Bronchial epithelial cell (primary cell): ENCODE data around the gene CRIP3. TPM values are rescaled to one million over a fixed set of nuclear protein-coding genes. Genes with fewer than 3 reads are reported as not detected.

ENCODE experiments used
- DNase-seq: peaks from one replicate; pipeline ENCODE4 v3.0.0-alpha.2; 2010; ENCODE audit warnings: low read depth
- FAIRE-seq: peaks from 2 replicates; lab custom pipeline; 2011; peaks lifted over from hg19 to GRCh38; lab: Jason Lieb, UNC
- H3K27me3 ChIP-seq: 2 replicates; pipeline ENCODE4 v1.5.1; 2011; ENCODE audit warnings: low read length; ENCODE audit not compliant: control insufficient read depth, insufficient read depth
- H3K36me3 ChIP-seq: 2 replicates; pipeline ENCODE4 v1.5.1; 2011; ENCODE audit warnings: low read length; ENCODE audit not compliant: control insufficient read depth, insufficient read depth
- H3K4me3 ChIP-seq: 2 replicates; pipeline ENCODE4 v1.5.1; 2011; ENCODE audit warnings: mild to moderate bottlenecking, low read depth, low read length, control low read depth
- CTCF ChIP-seq: IDR thresholded peaks from 2 replicates; pipeline ENCODE4 v1.5.1; 2011; ENCODE audit warnings: mild to moderate bottlenecking, moderate library complexity, low read length, control low read depth, inconsistent platforms; ENCODE audit not compliant: insufficient read depth, severe bottlenecking
- total RNA-seq: library from RNA; depleted of rRNA; stranded (reverse); fragments of >200 nt; gene quantifications from 2 replicates; pipeline ENCODE4 v1.2.1, GENCODE V29; 2014

Gene CRIP3
- total RNA-seq, 1 donor from 2014 or later, result not detected

DNA sequence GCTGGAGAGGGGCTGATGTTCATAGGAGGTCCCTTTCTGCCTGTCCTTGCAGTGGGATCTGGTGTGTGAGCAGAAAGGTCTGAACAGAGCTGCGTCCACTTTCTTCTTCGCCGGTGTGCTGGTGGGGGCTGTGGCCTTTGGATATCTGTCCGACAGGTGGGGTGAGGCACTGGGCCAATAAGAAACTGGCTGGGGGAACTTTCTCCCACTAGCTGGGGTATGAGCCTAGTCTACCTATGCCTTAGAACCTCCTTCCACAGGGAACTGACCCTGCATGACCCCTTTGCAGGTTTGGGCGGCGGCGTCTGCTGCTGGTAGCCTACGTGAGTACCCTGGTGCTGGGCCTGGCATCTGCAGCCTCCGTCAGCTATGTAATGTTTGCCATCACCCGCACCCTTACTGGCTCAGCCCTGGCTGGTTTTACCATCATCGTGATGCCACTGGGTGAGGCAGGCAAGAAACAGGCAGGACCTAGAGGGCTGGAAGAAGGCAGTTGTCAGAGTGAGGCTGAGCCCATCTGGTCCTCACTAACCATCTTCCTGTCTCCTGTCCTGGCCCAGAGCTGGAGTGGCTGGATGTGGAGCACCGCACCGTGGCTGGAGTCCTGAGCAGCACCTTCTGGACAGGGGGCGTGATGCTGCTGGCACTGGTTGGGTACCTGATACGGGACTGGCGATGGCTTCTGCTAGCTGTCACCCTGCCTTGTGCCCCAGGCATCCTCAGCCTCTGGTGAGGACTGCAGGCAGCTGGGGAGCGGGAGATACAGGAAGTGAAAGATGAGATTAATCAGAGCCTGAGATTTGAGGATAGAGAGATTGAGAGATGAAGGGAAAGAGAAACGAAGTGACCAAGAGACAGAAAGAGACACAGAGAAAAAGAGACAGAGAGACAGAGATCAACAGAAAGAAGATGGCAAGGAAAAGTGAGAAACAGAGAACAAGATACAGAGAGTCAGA, 9.0 kb downstream of the CRIP3 start:
- Histone ChIP-seq H3K36me3 (no peaks in the 10 kb centered on the region), H3K4me3 (no peak overlapping the region), H3K27me3 (no peaks in the 10 kb centered on the region)
- TF ChIP-seq CTCF, result no peak
- FAIRE-seq (no peak), DNase-seq (no peak)

- Histone ChIP-seq H3K27me3 (no peaks in the 10 kb centered on the region), H3K4me3 (no peak overlapping the region), H3K36me3 (no peaks in the 10 kb centered on the region)
- FAIRE-seq (no peak), DNase-seq (no peak)
- no peak for TF ChIP-seq CTCF
These were observed 9.9 kb downstream of the CRIP3 start for GRCh38 chr6:43298565-43299337.

DNA sequence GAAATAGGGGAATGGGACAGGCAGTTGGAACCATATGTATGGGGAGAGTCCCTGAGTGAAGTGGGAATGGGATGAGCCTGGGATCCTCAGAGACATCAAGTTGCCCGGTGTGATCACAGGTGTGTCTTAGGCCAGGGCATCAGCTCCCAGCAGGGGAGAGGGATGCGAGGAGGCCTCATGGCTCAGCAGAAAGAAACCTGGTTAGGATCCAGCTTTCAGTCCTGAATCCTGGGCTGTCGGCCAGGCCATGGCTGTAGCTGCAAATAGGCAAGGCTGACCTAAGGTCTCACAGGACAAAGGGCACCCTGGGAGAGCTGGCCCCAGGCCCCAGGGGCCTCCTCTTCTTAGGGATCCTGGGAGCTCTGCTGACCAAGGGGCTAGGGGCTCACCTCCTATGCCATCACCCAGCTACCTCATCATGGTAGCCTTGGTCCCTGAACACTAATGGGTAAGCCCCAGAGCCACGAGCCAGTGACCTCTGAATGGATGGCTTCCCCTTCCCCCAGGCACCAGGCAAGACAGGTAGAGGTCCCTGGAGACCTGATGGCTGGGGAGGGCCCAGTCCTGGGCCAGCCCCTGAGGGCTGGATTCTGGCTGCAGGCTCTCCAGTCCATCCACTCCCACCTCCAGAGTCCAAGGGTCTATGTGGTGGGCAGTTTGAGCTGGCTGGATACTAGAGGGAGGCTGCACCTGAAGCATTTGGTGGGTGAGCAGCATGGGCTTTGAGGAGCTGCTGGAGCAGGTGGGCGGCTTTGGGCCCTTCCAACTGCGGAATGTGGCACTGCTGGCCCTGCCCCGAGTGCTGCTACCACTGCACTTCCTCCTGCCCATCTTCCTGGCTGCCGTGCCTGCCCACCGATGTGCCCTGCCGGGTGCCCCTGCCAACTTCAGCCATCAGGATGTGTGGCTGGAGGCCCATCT, 10.7 kb downstream of the CRIP3 start, which contains the start of gene SLC22A7:
SLC22A7 (plus strand) TSS at position 617 of the 921 bp plus-strand sequence; CDS start at position 716, 99 bp downstream.
- FAIRE-seq (no peak), DNase-seq (no peak)
- Histone ChIP-seq H3K36me3 (no peaks in the 10 kb centered on the region), H3K4me3 (no peak within 1 kb of the TSS), H3K27me3 (no peaks in the 10 kb centered on the region)
- TF ChIP-seq CTCF, result no peak

DNA sequence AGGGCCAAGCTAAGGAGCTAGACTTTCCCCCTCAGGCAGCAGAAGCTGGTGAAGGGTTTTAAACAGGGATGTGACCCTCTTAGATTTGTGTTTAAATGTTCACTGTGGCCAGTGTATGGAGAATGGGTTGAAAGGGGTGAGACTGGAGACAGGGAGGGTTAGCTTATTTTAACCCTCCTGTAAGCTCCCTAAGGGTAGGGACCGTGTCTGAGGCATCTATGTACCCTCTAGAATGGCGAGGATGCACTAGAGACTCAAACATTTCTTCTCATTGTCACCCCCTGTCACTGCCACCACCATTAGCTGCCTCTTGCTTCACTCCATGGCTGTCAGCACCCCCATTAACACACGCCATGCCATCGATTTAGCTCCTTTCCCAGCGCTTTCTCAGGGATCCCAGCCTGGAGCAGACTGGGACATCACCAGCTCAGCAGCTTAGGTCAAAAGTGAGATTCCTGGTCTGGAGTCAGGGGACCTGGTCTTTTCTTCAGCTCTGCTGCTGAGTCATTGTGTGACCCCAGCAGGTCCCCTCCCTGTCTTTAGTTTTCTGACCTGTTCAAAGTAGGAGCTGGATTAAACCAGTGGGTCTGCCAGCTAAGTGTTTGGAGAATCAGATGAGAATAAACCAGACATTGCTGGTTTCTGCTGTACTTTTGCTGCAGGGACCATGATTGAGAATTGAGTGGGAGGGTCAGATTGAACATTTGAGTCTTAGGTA, 11.7 kb downstream of the CRIP3 start:
- no peak for TF ChIP-seq CTCF
- H3K36me3 ChIP-seq, result no peaks in the 10 kb centered on the region
- DNase-seq (no peak), FAIRE-seq (no peak)
- no peaks in the 10 kb centered on the region for H3K27me3 ChIP-seq
- no peak overlapping the region for H3K4me3 ChIP-seq

DNA sequence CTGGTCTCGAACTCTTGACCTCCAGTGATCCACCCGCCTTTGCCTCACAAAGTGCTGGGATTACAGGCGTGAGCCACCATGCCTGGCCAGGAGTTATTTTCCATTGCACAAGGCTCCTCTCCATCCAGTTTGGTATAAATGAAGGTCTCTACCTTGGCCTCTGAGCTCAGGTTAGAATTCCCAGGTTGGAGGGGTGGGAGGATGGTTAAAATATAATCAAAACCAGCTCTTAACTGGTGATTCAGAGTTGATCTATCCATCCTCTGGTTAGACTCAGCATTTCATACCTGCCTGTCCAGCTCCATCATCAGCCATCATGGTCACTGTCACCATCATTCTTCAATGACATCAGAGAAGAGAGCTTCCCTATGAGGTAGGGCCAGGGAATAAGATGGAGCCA, 13.2 kb downstream of the CRIP3 start:
- H3K36me3 ChIP-seq, result no peaks in the 10 kb centered on the region
- H3K4me3 ChIP-seq, result no peak overlapping the region
- H3K27me3 ChIP-seq, result no peaks in the 10 kb centered on the region
- DNase-seq (no peak), FAIRE-seq (no peak)
- TF ChIP-seq CTCF, result no peak
